Neural cell (in vitro differentiated cells): ENCODE results near the gene KRT20.

ENCODE experiments used
- CTCF ChIP-seq: fragments of 450-650 bp; IDR thresholded peaks from 2 replicates; pipeline ENCODE4 v1.5.1; 2014; ENCODE audit warnings: antibody characterized with exemption, mild to moderate bottlenecking, moderate library complexity; ENCODE audit not compliant: poor library complexity, severe bottlenecking
- EP300 ChIP-seq: fragments of 450-650 bp; conservative IDR thresholded peaks from 2 replicates; pipeline ENCODE4 v1.6.1; 2014; ENCODE audit warnings: antibody characterized with exemption, mild to moderate bottlenecking, moderate library complexity; ENCODE audit not compliant: poor library complexity, severe bottlenecking
- EZH2 ChIP-seq: fragments of 200-600, 300-800 bp; shearing (Covaris generic), sonication (generic); IDR thresholded peaks from 2 replicates; pipeline ENCODE4 v1.6.1; 2014; ENCODE audit warnings: antibody characterized with exemption, low read length, borderline replicate concordance, mild to moderate bottlenecking; ENCODE audit not compliant: insufficient read depth, poor library complexity, severe bottlenecking
- MXI1 ChIP-seq: fragments of 450-650 bp; conservative IDR thresholded peaks from 2 replicates; pipeline ENCODE4 v1.6.1; 2014; ENCODE audit warnings: antibody characterized with exemption, mild to moderate bottlenecking; ENCODE audit not compliant: poor library complexity, severe bottlenecking
- POLR2AphosphoS5 ChIP-seq: IDR thresholded peaks from 2 replicates; pipeline ENCODE4 v1.6.1; 2012
- RAD21 ChIP-seq: fragments of 450-650 bp; conservative IDR thresholded peaks from 2 replicates; pipeline ENCODE4 v1.6.1; 2014; ENCODE audit warnings: antibody characterized with exemption, mild to moderate bottlenecking, moderate library complexity
- REST ChIP-seq: IDR thresholded peaks from 2 replicates; pipeline ENCODE4 v1.6.1; 2012; ENCODE audit warnings: borderline replicate concordance
- SMC3 ChIP-seq: fragments of 450-650 bp; conservative IDR thresholded peaks from 2 replicates; pipeline ENCODE4 v1.6.1; 2014; ENCODE audit warnings: antibody characterized with exemption, mild to moderate bottlenecking, moderate library complexity; ENCODE audit not compliant: poor library complexity
- TAF1 ChIP-seq: IDR thresholded peaks from 2 replicates; pipeline ENCODE4 v1.6.1; 2012; ENCODE audit warnings: low read depth

- TF ChIP-seq CTCF, result no peak
- no peak for TF ChIP-seq EZH2
- TF ChIP-seq TAF1, result no peak
- no peak for TF ChIP-seq EP300
- TF ChIP-seq MXI1, result no peak
- no peak for TF ChIP-seq RAD21
- no peak for TF ChIP-seq POLR2AphosphoS5
- no peak for TF ChIP-seq SMC3
- no peak for TF ChIP-seq REST
Observed at GRCh38 chr17:40903129-40903847, 18.2 kb upstream of the KRT20 start.
